ENCODE measurements around the gene GMPPA. TPM values are rescaled to one million over a fixed set of nuclear protein-coding genes. Genes with fewer than 3 reads are reported as not detected.

The GMPPA gene
- total RNA-seq, 1 donor from 2014 or later, result 30.2 TPM

GRCh38 chr2:219549619-219550018, 50.9 kb downstream of the GMPPA start:
- Mint-ChIP-seq H3K27ac (ENCODE audit: unreplicated experiment) (no peak overlapping the region), H3K27me3 (ENCODE audit: unreplicated experiment) (peaks cover 44% of the 10 kb centered on the region), H3K36me3 (ENCODE audit: low read depth, unreplicated experiment) (peaks cover 20% of the 10 kb centered on the region), H3K9me3 (ENCODE audit: unreplicated experiment) (no peaks in the 10 kb centered on the region), H3K4me3 (ENCODE audit: unreplicated experiment) (no peak overlapping the region), H3K4me1 (ENCODE audit: unreplicated experiment) (peaks cover 4% of the 10 kb centered on the region)
- no peak for DNase-seq (ENCODE audit: low spot score)
- no peak for TF ChIP-seq CTCF (IDR thresholded peaks at IDR 0.05; ENCODE audit: unreplicated experiment)

GRCh38 chr2:219551441-219552381, 53.0 kb downstream of the GMPPA start:
- no peak for TF ChIP-seq CTCF (IDR thresholded peaks at IDR 0.05; ENCODE audit: unreplicated experiment)
- DNase-seq (ENCODE audit: low spot score), result no peak
- H3K9me3 Mint-ChIP-seq (ENCODE audit: unreplicated experiment), result no peaks in the 10 kb centered on the region
- no peak overlapping the region for H3K27ac Mint-ChIP-seq (ENCODE audit: unreplicated experiment)
- H3K4me1 Mint-ChIP-seq (ENCODE audit: unreplicated experiment), result no peaks in the 10 kb centered on the region
- peaks cover 35% of the 10 kb centered on the region for H3K27me3 Mint-ChIP-seq (ENCODE audit: unreplicated experiment)
- H3K36me3 Mint-ChIP-seq (ENCODE audit: low read depth, unreplicated experiment), result peaks cover 9% of the 10 kb centered on the region
- H3K4me3 Mint-ChIP-seq (ENCODE audit: unreplicated experiment), result no peak overlapping the region

- Mint-ChIP-seq H3K4me1 (ENCODE audit: unreplicated experiment) (no peaks in the 10 kb centered on the region), H3K27ac (ENCODE audit: unreplicated experiment) (no peak overlapping the region), H3K27me3 (ENCODE audit: unreplicated experiment) (peaks cover 32% of the 10 kb centered on the region), H3K4me3 (ENCODE audit: unreplicated experiment) (no peak overlapping the region), H3K36me3 (ENCODE audit: low read depth, unreplicated experiment) (peaks cover 9% of the 10 kb centered on the region), H3K9me3 (ENCODE audit: unreplicated experiment) (no peaks in the 10 kb centered on the region)
- DNase-seq (ENCODE audit: low spot score), result peak; percentile 88
- TF ChIP-seq CTCF (IDR thresholded peaks at IDR 0.05; ENCODE audit: unreplicated experiment), result no peak
Measured at GRCh38 chr2:219552382-219553167, 53.9 kb downstream of the GMPPA start.

- peaks cover 31% of the 10 kb centered on the region for H3K27me3 Mint-ChIP-seq (ENCODE audit: unreplicated experiment)
Measured at GRCh38 chr2:219553168-219553417, 54.4 kb downstream of the GMPPA start.

More at GRCh38 chr2:219553168-219553417, 54.4 kb downstream of the GMPPA start:
- H3K27ac Mint-ChIP-seq (ENCODE audit: unreplicated experiment), result no peak overlapping the region
- no peaks in the 10 kb centered on the region for H3K9me3 Mint-ChIP-seq (ENCODE audit: unreplicated experiment)
- H3K4me1 Mint-ChIP-seq (ENCODE audit: unreplicated experiment), result no peaks in the 10 kb centered on the region
- H3K36me3 Mint-ChIP-seq (ENCODE audit: low read depth, unreplicated experiment), result peaks cover 9% of the 10 kb centered on the region
- H3K4me3 Mint-ChIP-seq (ENCODE audit: unreplicated experiment), result peak overlapping the region; percentile 81
- TF ChIP-seq CTCF (IDR thresholded peaks at IDR 0.05; ENCODE audit: unreplicated experiment), result no peak
- no peak for DNase-seq (ENCODE audit: low spot score)
